Kidney epithelial cell (primary cell): ENCODE results near the gene TWIST2. TPM values are rescaled to one million over a fixed set of nuclear protein-coding genes. Genes with fewer than 3 reads are reported as not detected.

ENCODE experiments used
- DNase-seq: peaks from one replicate; pipeline ENCODE4 v3.0.0-alpha.2; 2010; ENCODE audit warnings: low read depth
- H3K27me3 ChIP-seq: 2 replicates; pipeline ENCODE4 v1.6.0; 2011; ENCODE audit warnings: low read length; ENCODE audit not compliant: control insufficient read depth, insufficient read depth
- H3K36me3 ChIP-seq: 2 replicates; pipeline ENCODE4 v1.5.1; 2011; ENCODE audit warnings: low read length; ENCODE audit not compliant: control insufficient read depth, insufficient read depth
- H3K4me3 ChIP-seq: 2 replicates; pipeline ENCODE4 v1.5.1; 2011; ENCODE audit warnings: low read depth, mild to moderate bottlenecking, control low read depth, low read length
- total RNA-seq: library from RNA; depleted of rRNA; stranded (reverse); fragments of >200 nt; gene quantifications from 2 replicates; pipeline ENCODE4 v1.2.3, GENCODE V29; 2015
- TF ChIP-seq, protein P1 (sequence below): IDR thresholded peaks from 2 replicates; pipeline ENCODE4 v1.5.1; 2011; ENCODE audit warnings: mild to moderate bottlenecking, moderate library complexity, low read length, control low read depth, inconsistent platforms; ENCODE audit not compliant: insufficient read depth, poor library complexity, severe bottlenecking

Gene TWIST2
- total RNA-seq, 1 donor from 2014 or later: 1.8 TPM

DNA sequence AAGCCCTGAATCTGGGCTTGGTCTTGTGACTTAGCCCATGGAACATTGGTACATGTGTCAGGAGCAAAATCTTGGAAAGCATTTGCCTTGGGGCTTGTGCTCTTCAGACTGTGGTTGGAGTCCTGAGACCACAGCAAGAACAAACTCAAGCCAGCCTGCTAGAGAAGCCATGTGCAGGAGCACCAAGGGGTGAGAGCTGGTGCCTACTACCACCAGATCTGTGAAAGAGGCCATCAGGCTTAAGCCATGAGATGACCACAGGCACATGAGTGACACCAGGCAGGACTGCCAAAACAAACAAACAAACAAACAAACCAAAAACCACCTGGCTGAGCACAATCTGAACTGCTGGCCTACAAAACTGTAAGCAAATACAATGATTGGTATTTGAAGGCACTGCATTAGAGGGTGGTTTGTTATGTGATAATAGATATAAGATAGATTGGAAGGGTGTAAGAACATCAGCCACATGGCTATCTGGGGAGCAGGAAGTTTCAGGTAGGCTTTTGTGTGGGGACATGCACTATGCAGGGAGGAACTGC, 9.0 kb upstream of the TWIST2 start:
- no peak for DNase-seq
- Histone ChIP-seq H3K27me3 (peaks cover 6% of the 10 kb centered on the region), H3K36me3 (no peaks in the 10 kb centered on the region), H3K4me3 (no peak overlapping the region)
- TF ChIP-seq, protein P1, sequence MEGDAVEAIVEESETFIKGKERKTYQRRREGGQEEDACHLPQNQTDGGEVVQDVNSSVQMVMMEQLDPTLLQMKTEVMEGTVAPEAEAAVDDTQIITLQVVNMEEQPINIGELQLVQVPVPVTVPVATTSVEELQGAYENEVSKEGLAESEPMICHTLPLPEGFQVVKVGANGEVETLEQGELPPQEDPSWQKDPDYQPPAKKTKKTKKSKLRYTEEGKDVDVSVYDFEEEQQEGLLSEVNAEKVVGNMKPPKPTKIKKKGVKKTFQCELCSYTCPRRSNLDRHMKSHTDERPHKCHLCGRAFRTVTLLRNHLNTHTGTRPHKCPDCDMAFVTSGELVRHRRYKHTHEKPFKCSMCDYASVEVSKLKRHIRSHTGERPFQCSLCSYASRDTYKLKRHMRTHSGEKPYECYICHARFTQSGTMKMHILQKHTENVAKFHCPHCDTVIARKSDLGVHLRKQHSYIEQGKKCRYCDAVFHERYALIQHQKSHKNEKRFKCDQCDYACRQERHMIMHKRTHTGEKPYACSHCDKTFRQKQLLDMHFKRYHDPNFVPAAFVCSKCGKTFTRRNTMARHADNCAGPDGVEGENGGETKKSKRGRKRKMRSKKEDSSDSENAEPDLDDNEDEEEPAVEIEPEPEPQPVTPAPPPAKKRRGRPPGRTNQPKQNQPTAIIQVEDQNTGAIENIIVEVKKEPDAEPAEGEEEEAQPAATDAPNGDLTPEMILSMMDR: no peak

DNA sequence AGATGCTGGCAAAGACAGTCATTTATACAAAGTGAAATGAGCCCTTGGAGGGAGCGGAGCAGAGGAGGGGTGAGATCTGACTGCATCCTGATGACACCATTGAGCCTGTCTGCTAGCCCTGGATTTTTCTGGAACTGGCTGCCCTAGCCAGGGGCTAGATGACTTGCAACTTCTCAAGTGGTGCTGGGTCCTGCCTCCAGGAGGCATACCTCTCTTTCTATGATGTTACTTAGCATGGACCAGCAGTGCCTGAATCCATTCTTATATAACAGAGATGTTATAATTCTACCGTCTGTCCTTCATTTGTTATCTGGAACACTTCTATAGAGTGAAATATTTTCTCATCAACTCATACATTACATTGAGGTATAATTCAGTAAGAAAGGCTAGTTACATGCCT, 8.5 kb upstream of the TWIST2 start:
- TF ChIP-seq, protein P1: no peak
- Histone ChIP-seq H3K36me3 (no peaks in the 10 kb centered on the region), H3K27me3 (peaks cover 2% of the 10 kb centered on the region), H3K4me3 (no peak overlapping the region)
- DNase-seq: no peak

DNA sequence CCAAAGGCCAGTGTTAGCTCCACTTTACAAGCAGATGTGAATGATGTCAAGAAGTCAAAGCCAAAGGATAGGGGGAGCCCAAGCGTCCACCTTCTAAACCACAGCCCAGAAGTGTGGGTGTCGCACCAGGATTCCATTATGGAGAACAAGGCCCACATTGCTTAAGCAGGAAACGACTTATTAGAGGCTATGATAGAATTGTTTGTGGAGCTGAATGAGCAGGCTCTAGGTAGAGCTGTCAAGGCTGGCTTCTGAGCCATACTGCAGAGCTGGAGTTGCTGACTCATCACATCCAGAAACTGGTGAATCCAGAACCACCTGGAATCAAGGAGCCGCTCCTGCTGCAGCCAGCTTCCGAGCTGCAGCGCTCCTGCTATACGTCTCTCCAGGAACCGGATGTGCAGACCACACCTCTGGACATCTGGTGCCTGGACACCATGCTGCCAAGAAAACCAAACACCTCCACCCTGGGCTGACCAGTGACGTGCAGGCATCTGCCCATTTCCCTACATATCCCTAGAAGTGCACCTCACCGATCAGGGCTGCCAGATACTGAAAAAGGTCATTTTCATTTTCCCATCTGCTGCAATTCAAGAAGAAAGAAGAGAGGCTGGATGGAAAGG, 6.2 kb upstream of the TWIST2 start:
- DNase-seq: no peak
- H3K36me3 ChIP-seq: no peaks in the 10 kb centered on the region
- peaks cover 10% of the 10 kb centered on the region for H3K27me3 ChIP-seq
- H3K4me3 ChIP-seq: no peak overlapping the region
- TF ChIP-seq, protein P1: no peak

DNA sequence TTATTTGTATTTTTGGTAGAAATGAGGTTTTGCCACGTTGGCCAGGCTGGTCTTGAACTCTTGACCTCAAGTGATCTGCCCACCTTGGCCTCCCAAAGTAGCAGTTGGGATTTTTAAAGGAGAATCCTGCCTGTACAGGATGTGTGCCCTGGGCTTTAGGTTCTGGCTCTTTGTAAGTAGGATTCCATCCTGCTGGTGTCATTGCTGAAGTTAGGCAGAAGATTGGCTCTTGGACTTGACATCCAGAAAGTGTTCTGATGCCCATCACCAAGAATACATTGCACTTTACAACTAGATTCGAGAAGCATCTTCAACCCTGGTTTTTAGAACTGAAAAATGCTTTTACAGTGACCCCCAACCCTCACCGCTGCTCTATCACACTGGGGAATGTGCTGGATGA, 4.4 kb upstream of the TWIST2 start:
- no peak overlapping the region for H3K4me3 ChIP-seq
- DNase-seq: no peak

DNA sequence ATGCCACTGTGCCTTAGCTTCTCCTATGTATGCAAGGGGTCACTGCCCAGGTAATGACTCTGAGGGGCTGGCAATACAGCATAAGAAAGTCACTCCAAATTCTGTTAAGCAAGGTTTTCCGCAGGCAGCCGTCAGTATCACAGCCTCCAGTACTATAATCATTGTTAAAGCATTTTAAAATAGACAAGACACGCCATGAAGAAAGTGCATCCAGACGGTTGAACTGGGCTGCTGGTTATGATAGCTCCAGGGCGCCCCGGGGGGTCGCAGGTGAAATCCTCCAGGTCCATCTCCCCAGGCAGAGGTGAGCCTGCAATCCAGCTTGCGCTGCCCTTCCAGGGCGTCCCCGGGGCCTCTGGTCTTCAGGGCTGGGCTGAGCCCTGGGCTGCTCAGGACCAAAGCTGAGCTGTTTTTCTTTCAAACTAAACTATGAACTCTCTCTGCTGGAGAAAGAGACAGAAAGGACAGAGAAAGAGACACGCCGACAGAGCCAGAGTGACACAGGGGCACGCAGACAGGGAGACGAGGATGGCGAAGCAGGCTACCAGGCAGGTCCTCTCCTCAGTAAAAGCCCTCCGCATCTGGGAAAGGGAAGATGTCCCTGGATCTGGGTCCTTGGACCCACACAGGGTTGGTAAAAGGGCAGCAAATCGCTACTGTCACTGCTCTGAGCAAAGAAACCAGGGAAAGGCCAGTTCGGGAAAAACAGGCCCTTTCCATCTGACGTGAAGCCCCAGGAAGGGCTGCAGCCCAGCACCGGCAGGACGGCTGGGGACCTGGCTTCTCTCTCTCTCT, 2.1 kb upstream of the TWIST2 start:
- no peak for DNase-seq
- Histone ChIP-seq H3K36me3 (no peaks in the 10 kb centered on the region), H3K27me3 (peaks cover 37% of the 10 kb centered on the region), H3K4me3 (no peak overlapping the region)
- TF ChIP-seq, protein P1: no peak

More for the DNA sequence above, 4.4 kb upstream of the TWIST2 start:
- TF ChIP-seq, protein P1: no peak
- peaks cover 24% of the 10 kb centered on the region for H3K27me3 ChIP-seq
- no peaks in the 10 kb centered on the region for H3K36me3 ChIP-seq

DNA sequence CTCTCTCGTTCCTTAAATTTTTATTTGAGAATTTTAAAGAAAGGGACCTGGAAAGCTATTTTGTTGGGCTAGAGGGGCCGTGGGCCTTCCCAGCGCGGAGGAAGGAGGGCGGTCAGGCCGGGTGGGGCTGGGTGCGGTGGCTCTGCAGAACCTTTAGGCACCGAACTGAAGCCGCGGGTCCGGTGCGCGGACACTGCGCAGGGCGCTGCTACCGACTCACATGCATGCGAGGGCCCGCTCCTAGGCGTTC, 1.6 kb upstream of the TWIST2 start:
- H3K4me3 ChIP-seq: no peak overlapping the region
- peaks cover 37% of the 10 kb centered on the region for H3K27me3 ChIP-seq
- TF ChIP-seq, protein P1: no peak
- no peaks in the 10 kb centered on the region for H3K36me3 ChIP-seq
- no peak for DNase-seq
